SK-N-SH (cell line): ENCODE results near the gene GLOD4.

Experiments used
- CHD2 ChIP-seq: fragments of 150-350 bp; IDR thresholded peaks from 2 replicates; pipeline ENCODE4 v1.6.1; 2018; ENCODE audit warnings: low read length; ENCODE audit not compliant: partially characterized antibody
- CTCF ChIP-seq: fragments of 200-600 bp; sonication (generic); IDR thresholded peaks from 2 replicates; pipeline ENCODE4 v1.6.1; 2017; ENCODE audit warnings: antibody characterized with exemption, mild to moderate bottlenecking, moderate library complexity
- EP300 ChIP-seq, 2 experiments: IDR thresholded peaks; 2 replicates each; pipeline versions ENCODE4 v1.4.0 to v1.6.1; 2012; ENCODE audit warnings: borderline replicate concordance in 1 of 2, low read depth in 1 of 2, low read length in 1 of 2
- POLR2AphosphoS5 ChIP-seq: IDR thresholded peaks from 2 replicates; pipeline ENCODE4 v1.6.1; 2012; ENCODE audit warnings: low read depth, low read length
- RCOR1 ChIP-seq: fragments of 150-350 bp; IDR thresholded peaks from 2 replicates; pipeline ENCODE4 v1.6.1; 2017; ENCODE audit warnings: antibody characterized with exemption, low read length
- RFX5 ChIP-seq: IDR thresholded peaks from 2 replicates; pipeline ENCODE4 v1.6.1; 2012; ENCODE audit warnings: mild to moderate bottlenecking, improper control_type of control experiment, low read length
- YY1 ChIP-seq: IDR thresholded peaks from 2 replicates; pipeline ENCODE4 v1.4.0; 2012; ENCODE audit warnings: low read depth, mild to moderate bottlenecking
- ZBTB33 ChIP-seq: IDR thresholded peaks from 2 replicates; pipeline ENCODE4 v1.4.0; 2012; ENCODE audit warnings: low read depth, borderline replicate concordance

- TF ChIP-seq RFX5, result no peak
- no peak for TF ChIP-seq CTCF
- TF ChIP-seq RCOR1, result no peak
- no peak for TF ChIP-seq ZBTB33
- TF ChIP-seq YY1, result no peak
- no peak for TF ChIP-seq CHD2
- TF ChIP-seq EP300 (IDR thresholded peaks at IDR 0.05; ENCODE audit: borderline replicate concordance in 1 of 2, low read depth in 1 of 2, low read length in 1 of 2), result no peak
- TF ChIP-seq POLR2AphosphoS5, result no peak
Observed at GRCh38 chr17:740240-741017, 41.7 kb downstream of the GLOD4 start.
